Body of pancreas (tissue), 4 donors: Measurements from ENCODE around the gene STIL.
"Not testable (repeated sequence)": the region's sequence is repeated elsewhere in the genome, so short reads cannot be mapped to it uniquely, and the experiment has no call there.

Experiments
- CTCF ChIP-seq, 7 experiments: fragments of 450-650 bp in 4 of 7; fragments of 200-600 bp in 3 of 7; sonication (generic) in 3 of 7; IDR thresholded peaks; one replicate each; pipeline ENCODE4 v1.5.1; 2016 to 2019; ENCODE audit warnings: antibody characterized with exemption in 7 of 7
- POLR2A ChIP-seq, 3 donors: fragments of 450-650 bp; IDR thresholded peaks; one replicate each; pipeline ENCODE4 v1.6.1; 2016; ENCODE audit warnings: antibody characterized with exemption in 3 of 3, mild to moderate bottlenecking in 2 of 3

- not testable (repeated sequence) for TF ChIP-seq CTCF, POLR2A (IDR thresholded peaks at IDR 0.05)
These were observed 25.8 kb downstream of the STIL start for GRCh38 chr1:47288116-47288515.
